Upper lobe of left lung (tissue), 6 donors: ENCODE results near the gene SULT6B1. TPM values are rescaled to one million over a fixed set of nuclear protein-coding genes. Genes with fewer than 3 reads are reported as not detected.
A peak's percentile ranks its signal among the peaks of the same experiment; 100 is the strongest.
"Not testable (repeated sequence)": the region's sequence is repeated elsewhere in the genome, so short reads cannot be mapped to it uniquely, and the experiment has no call there.

Experiments
- ATAC-seq, 2 donors: fragments of 200-7000 bp; cut with Tn5 transposase; one replicate each; pipeline ENCODE4 v1.9.1; 2022; ENCODE audit warnings: mild to moderate bottlenecking in 2 of 2, moderate library complexity in 2 of 2; ENCODE audit not compliant: low FRiP score in 2 of 2
- DNase-seq, 2 donors: peaks; one replicate each; pipeline ENCODE4 v3.0.0-alpha.2; 2019 to 2020
- H3K27ac ChIP-seq, 4 donors: fragments of 200-600 bp; sonication (generic); one replicate each; pipeline ENCODE4 v1.5.1; 2016 to 2019
- H3K27me3 ChIP-seq, 4 donors: fragments of 200-600 bp; sonication (generic); one replicate each; pipeline ENCODE4 v1.5.1; 2017 to 2019
- H3K36me3 ChIP-seq, 4 donors: fragments of 200-600 bp; sonication (generic); one replicate each; pipeline ENCODE4 v1.5.1; 2016 to 2019
- H3K4me1 ChIP-seq, 4 donors: fragments of 200-600 bp; sonication (generic); one replicate each; pipeline ENCODE4 v1.5.1; 2018 to 2019
- H3K4me3 ChIP-seq, 4 donors: fragments of 200-600 bp; sonication (generic); one replicate each; pipeline ENCODE4 v1.5.1; 2017 to 2019; ENCODE audit warnings: mild to moderate bottlenecking in 2 of 4, moderate library complexity in 1 of 4
- H3K9me3 ChIP-seq, 4 donors: fragments of 200-600 bp; sonication (generic); one replicate each; pipeline ENCODE4 v1.5.1; 2018 to 2019
- EP300 ChIP-seq, 4 donors: sonication (generic); formaldehyde crosslinking; IDR thresholded peaks; one replicate each; pipeline ENCODE4 v1.5.1; 2017; ENCODE audit warnings: antibody characterized with exemption in 4 of 4, control low read depth in 2 of 4
- POLR2A ChIP-seq, 4 donors: fragments of 450-650 bp; IDR thresholded peaks; one replicate each; pipeline ENCODE4 v1.5.1; 2016 to 2017; ENCODE audit warnings: antibody characterized with exemption in 4 of 4, mild to moderate bottlenecking in 2 of 4
- POLR2AphosphoS5 ChIP-seq, 2 donors: sonication (generic); formaldehyde crosslinking; IDR thresholded peaks; one replicate each; pipeline ENCODE4 v1.5.1; 2017; ENCODE audit warnings: antibody characterized with exemption in 2 of 2
- WGBS, 2 donors: methylation state at CpG; one replicate each; pipeline ENCODE4 v1.1.5; 2017 to 2018; 5-methylcytosine and 5-hydroxymethylcytosine counted together
- total RNA-seq, 6 donors: library from RNA; depleted of rRNA in 4 of 6; stranded (reverse); fragments of >200 nt in 4 of 6; gene quantifications; one replicate each; pipeline versions ENCODE4 v1.1.0 to v1.2.1, GENCODE V29; 2016 to 2021
- TF ChIP-seq, protein P1 (sequence below), 6 experiments: fragments of 450-650 bp in 4 of 6; fragments of 200-600 bp in 2 of 6; sonication (generic) in 2 of 6; IDR thresholded peaks; one replicate each; pipeline ENCODE4 v1.5.1; 2016 to 2019; ENCODE audit warnings: antibody characterized with exemption in 6 of 6
- donor health status: DM: no; HTN: no; CAD: no; lungs with moderate emphysema.
- donor health status: DM: no; HTN: yes; CAD: no; lungs with severe emphysema.

The SULT6B1 gene
- total RNA-seq, 6 donors from 2014 or later, result not detected

DNA sequence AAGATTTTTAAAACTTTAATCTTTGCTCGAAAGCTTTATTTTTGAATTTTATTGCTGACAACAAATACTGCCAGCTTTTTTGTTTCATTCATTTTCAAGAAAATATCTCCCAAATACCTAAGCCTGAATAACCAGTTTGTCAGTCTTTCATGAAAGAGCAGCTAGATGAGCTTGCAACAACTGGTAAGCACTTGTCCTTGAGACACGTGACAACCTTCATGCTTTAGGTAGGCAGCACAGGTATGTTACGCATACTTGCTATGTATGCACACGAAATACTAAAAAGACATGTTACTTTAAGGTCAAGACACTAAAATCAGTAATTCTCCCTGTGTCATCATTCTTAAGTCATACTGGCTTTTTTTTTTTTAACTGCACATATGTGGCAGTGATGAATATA lies 30.6 kb upstream of the SULT6B1 start:
- TF ChIP-seq EP300 (IDR thresholded peaks at IDR 0.05), result no peak
- no peak for TF ChIP-seq POLR2AphosphoS5 (IDR thresholded peaks at IDR 0.05)
- TF ChIP-seq, protein P1, sequence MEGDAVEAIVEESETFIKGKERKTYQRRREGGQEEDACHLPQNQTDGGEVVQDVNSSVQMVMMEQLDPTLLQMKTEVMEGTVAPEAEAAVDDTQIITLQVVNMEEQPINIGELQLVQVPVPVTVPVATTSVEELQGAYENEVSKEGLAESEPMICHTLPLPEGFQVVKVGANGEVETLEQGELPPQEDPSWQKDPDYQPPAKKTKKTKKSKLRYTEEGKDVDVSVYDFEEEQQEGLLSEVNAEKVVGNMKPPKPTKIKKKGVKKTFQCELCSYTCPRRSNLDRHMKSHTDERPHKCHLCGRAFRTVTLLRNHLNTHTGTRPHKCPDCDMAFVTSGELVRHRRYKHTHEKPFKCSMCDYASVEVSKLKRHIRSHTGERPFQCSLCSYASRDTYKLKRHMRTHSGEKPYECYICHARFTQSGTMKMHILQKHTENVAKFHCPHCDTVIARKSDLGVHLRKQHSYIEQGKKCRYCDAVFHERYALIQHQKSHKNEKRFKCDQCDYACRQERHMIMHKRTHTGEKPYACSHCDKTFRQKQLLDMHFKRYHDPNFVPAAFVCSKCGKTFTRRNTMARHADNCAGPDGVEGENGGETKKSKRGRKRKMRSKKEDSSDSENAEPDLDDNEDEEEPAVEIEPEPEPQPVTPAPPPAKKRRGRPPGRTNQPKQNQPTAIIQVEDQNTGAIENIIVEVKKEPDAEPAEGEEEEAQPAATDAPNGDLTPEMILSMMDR (IDR thresholded peaks at IDR 0.05), result no peak
- TF ChIP-seq POLR2A (IDR thresholded peaks at IDR 0.05), result no peak
- peak in 1 of 2 donors; percentile 29 for DNase-seq
- Histone ChIP-seq H3K9me3 (no peaks in the 10 kb centered on the region), H3K36me3 (peaks cover 12 to 93% (median 34%) of the 10 kb centered on the region in 4 donors), H3K27ac (no peak overlapping the region), H3K4me1 (peaks cover 0 to under 1% (median 0%) of the 10 kb centered on the region in 4 donors), H3K4me3 (no peak overlapping the region), H3K27me3 (no peaks in the 10 kb centered on the region)
- no peak for ATAC-seq
- 81 to 83% methylated on average over 4 of the region's 4 CpGs for WGBS, 2 donors

- DNase-seq (no peak), ATAC-seq (no peak)
- Histone ChIP-seq H3K4me3 (no peak overlapping the region), H3K27ac (peak overlapping the region in 2 of 4 donors; percentile 4 to 22), H3K27me3 (no peaks in the 10 kb centered on the region), H3K9me3 (no peaks in the 10 kb centered on the region), H3K4me1 (no peaks in the 10 kb centered on the region), H3K36me3 (peaks cover 0 to 96% (median 35%) of the 10 kb centered on the region in 4 donors)
- TF ChIP-seq EP300 (IDR thresholded peaks at IDR 0.05), result no peak
- no peak for TF ChIP-seq POLR2AphosphoS5 (IDR thresholded peaks at IDR 0.05)
- TF ChIP-seq POLR2A (IDR thresholded peaks at IDR 0.05), result no peak
- TF ChIP-seq, protein P1 (IDR thresholded peaks at IDR 0.05), result no peak
- WGBS, 2 donors, result 54 to 64% methylated on average over 1 of the region's 1 CpG
These were observed 26.8 kb upstream of the SULT6B1 start for GRCh38 chr2:37215250-37215649.

GRCh38 chr2:37211939-37212338 lies 23.5 kb upstream of the SULT6B1 start:
- H3K36me3 ChIP-seq, result peaks cover 0 to 100% (median 47%) of the 10 kb centered on the region in 4 donors
- H3K27me3 ChIP-seq, result no peaks in the 10 kb centered on the region
- WGBS, 2 donors, result 88 to 90% methylated on average over 3 of the region's 3 CpGs
- H3K4me3 ChIP-seq, result no peak overlapping the region
- TF ChIP-seq EP300 (IDR thresholded peaks at IDR 0.05) (no peak), POLR2AphosphoS5 (IDR thresholded peaks at IDR 0.05) (no peak)
- TF ChIP-seq, protein P1 (IDR thresholded peaks at IDR 0.05), result no peak
- DNase-seq (no peak), ATAC-seq (no peak)
- no peak overlapping the region for H3K27ac ChIP-seq
- H3K9me3 ChIP-seq, result peaks cover 0 to 11% (median 5%) of the 10 kb centered on the region in 4 donors
- H3K4me1 ChIP-seq, result no peaks in the 10 kb centered on the region

GRCh38 chr2:37211212-37211611 lies 22.7 kb upstream of the SULT6B1 start:
- ATAC-seq (no peak), DNase-seq (no peak)
- TF ChIP-seq EP300 (IDR thresholded peaks at IDR 0.05) (no peak), POLR2AphosphoS5 (IDR thresholded peaks at IDR 0.05) (no peak), POLR2A (IDR thresholded peaks at IDR 0.05) (no peak)
- TF ChIP-seq, protein P1 (IDR thresholded peaks at IDR 0.05), result no peak
- no peak overlapping the region for H3K27ac ChIP-seq
- H3K36me3 ChIP-seq, result peaks cover 0 to 100% (median 46%) of the 10 kb centered on the region in 4 donors
- H3K4me3 ChIP-seq, result no peak overlapping the region
- H3K27me3 ChIP-seq, result no peaks in the 10 kb centered on the region
- no peaks in the 10 kb centered on the region for H3K4me1 ChIP-seq
- peaks cover 0 to 11% (median 5%) of the 10 kb centered on the region in 4 donors for H3K9me3 ChIP-seq

GRCh38 chr2:37206760-37207159 lies 18.3 kb upstream of the SULT6B1 start:
- H3K4me1 ChIP-seq, H3K4me3 ChIP-seq, ATAC-seq, H3K27ac ChIP-seq, H3K27me3 ChIP-seq, DNase-seq: not testable (repeated sequence)
- peaks cover 4 to 99% (median 64%) of the 10 kb centered on the region in 4 donors for H3K36me3 ChIP-seq
- 93 to 97% methylated on average over 2 of the region's 2 CpGs for WGBS, 2 donors
- peaks cover 0 to 11% (median 5%) of the 10 kb centered on the region in 4 donors for H3K9me3 ChIP-seq
